SJCRH30 (cell line): ENCODE data around the gene LRWD1. TPM values are rescaled to one million over a fixed set of nuclear protein-coding genes. Genes with fewer than 3 reads are reported as not detected.
"Not testable (repeated sequence)": the region's sequence is repeated elsewhere in the genome, so short reads cannot be mapped to it uniquely, and the experiment has no call there.

Experiments
- DNase-seq, 2 experiments: peaks; one replicate each; pipeline ENCODE4 v3.0.0-alpha.2; 2015 to 2020
- H3K27ac ChIP-seq: fragments of 250-450 bp; sonication (Bioruptor Pico); 2 replicates; pipeline ENCODE4 v1.5.1; 2020; ENCODE audit warnings: mild to moderate bottlenecking, moderate library complexity
- H3K27me3 ChIP-seq: fragments of 250-450 bp; sonication (Bioruptor Pico); 2 replicates; pipeline ENCODE4 v1.5.1; 2020; ENCODE audit warnings: mild to moderate bottlenecking, moderate library complexity
- H3K36me3 ChIP-seq: fragments of 250-450 bp; sonication (Bioruptor Pico); 2 replicates; pipeline ENCODE4 v1.5.1; 2020; ENCODE audit warnings: mild to moderate bottlenecking, moderate library complexity
- H3K4me1 ChIP-seq: fragments of 250-450 bp; sonication (Bioruptor Pico); 2 replicates; pipeline ENCODE4 v1.5.1; 2020; ENCODE audit warnings: mild to moderate bottlenecking, moderate library complexity
- H3K4me3 ChIP-seq: fragments of 250-450 bp; sonication (Bioruptor Pico); 2 replicates; pipeline ENCODE4 v1.5.1; 2020; ENCODE audit warnings: mild to moderate bottlenecking, moderate library complexity
- H3K9me3 ChIP-seq: fragments of 250-450 bp; sonication (Bioruptor Pico); replicated peaks from 2 replicates; pipeline ENCODE4 v1.5.1; 2020; ENCODE audit warnings: mild to moderate bottlenecking, moderate library complexity
- total RNA-seq: library from RNA; depleted of rRNA; stranded (reverse); fragments of >200 nt; shearing (Covaris generic); gene quantifications from 2 replicates; pipeline ENCODE4 v1.2.3, GENCODE V29; 2014

Gene LRWD1
- total RNA-seq, 1 experiment from 2014 or later = 26.1 TPM

- no peaks in the 10 kb centered on the region for H3K9me3 ChIP-seq
- H3K36me3 ChIP-seq = peaks cover 11% of the 10 kb centered on the region
- no peaks in the 10 kb centered on the region for H3K27me3 ChIP-seq
- peaks cover 3% of the 10 kb centered on the region; the same call in 1 of the 2 replicates for H3K4me1 ChIP-seq
- no peak for DNase-seq
- H3K4me3 ChIP-seq = no peak overlapping the region
- H3K27ac ChIP-seq = no peak overlapping the region
These were observed 12.3 kb upstream of the LRWD1 start for GRCh38 chr7:102452451-102452850.

GRCh38 chr7:102453319-102453718 lies 11.5 kb upstream of the LRWD1 start:
- Histone ChIP-seq H3K4me3 (no peak overlapping the region), H3K4me1 (peaks cover 3% of the 10 kb centered on the region; the same call in 1 of the 2 replicates), H3K9me3 (no peaks in the 10 kb centered on the region), H3K36me3 (peaks cover 17% of the 10 kb centered on the region), H3K27ac (no peak overlapping the region), H3K27me3 (no peaks in the 10 kb centered on the region)
- no peak for DNase-seq

GRCh38 chr7:102454468-102454867 lies 10.3 kb upstream of the LRWD1 start:
- no peaks in the 10 kb centered on the region for H3K27me3 ChIP-seq
- H3K4me1 ChIP-seq = peaks cover 3% of the 10 kb centered on the region; the same call in 1 of the 2 replicates
- no peaks in the 10 kb centered on the region for H3K9me3 ChIP-seq
- no peak overlapping the region for H3K4me3 ChIP-seq
- no peak overlapping the region for H3K27ac ChIP-seq
- no peak for DNase-seq
- H3K36me3 ChIP-seq = peaks cover 17% of the 10 kb centered on the region

GRCh38 chr7:102454932-102455331 lies 9.9 kb upstream of the LRWD1 start:
- H3K4me1 ChIP-seq, H3K4me3 ChIP-seq, H3K9me3 ChIP-seq, H3K27me3 ChIP-seq, H3K27ac ChIP-seq, DNase-seq: not testable (repeated sequence)
- H3K36me3 ChIP-seq = peaks cover 17% of the 10 kb centered on the region

GRCh38 chr7:102455596-102455995 lies 9.2 kb upstream of the LRWD1 start:
- Histone ChIP-seq H3K27ac (no peak overlapping the region), H3K9me3 (no peaks in the 10 kb centered on the region), H3K4me1 (peaks cover 3% of the 10 kb centered on the region; the same call in 1 of the 2 replicates), H3K36me3 (peaks cover 17% of the 10 kb centered on the region), H3K27me3 (no peaks in the 10 kb centered on the region), H3K4me3 (no peak overlapping the region)
- no peak for DNase-seq

GRCh38 chr7:102456327-102456726 lies 8.5 kb upstream of the LRWD1 start:
- H3K27me3 ChIP-seq = no peaks in the 10 kb centered on the region
- H3K4me3 ChIP-seq = no peak overlapping the region
- no peaks in the 10 kb centered on the region for H3K9me3 ChIP-seq
- H3K36me3 ChIP-seq = peaks cover 17% of the 10 kb centered on the region
- DNase-seq = no peak
- peaks cover under 1% of the 10 kb centered on the region; the same call in 1 of the 2 replicates for H3K4me1 ChIP-seq
- no peak overlapping the region for H3K27ac ChIP-seq

GRCh38 chr7:102457352-102457924 lies 7.3 kb upstream of the LRWD1 start:
- Histone ChIP-seq H3K4me1 (no peaks in the 10 kb centered on the region), H3K27ac (no peak overlapping the region), H3K27me3 (no peaks in the 10 kb centered on the region), H3K9me3 (no peaks in the 10 kb centered on the region), H3K4me3 (no peak overlapping the region), H3K36me3 (peaks cover 17% of the 10 kb centered on the region)
- DNase-seq = no peak

GRCh38 chr7:102459221-102459844 lies 5.5 kb upstream of the LRWD1 start:
- no peaks in the 10 kb centered on the region for H3K4me1 ChIP-seq
- H3K27me3 ChIP-seq = no peaks in the 10 kb centered on the region
- no peak overlapping the region for H3K4me3 ChIP-seq
- peaks cover 17% of the 10 kb centered on the region for H3K36me3 ChIP-seq
- no peak for DNase-seq
- no peak overlapping the region for H3K27ac ChIP-seq
- no peaks in the 10 kb centered on the region for H3K9me3 ChIP-seq

- no peaks in the 10 kb centered on the region for H3K9me3 ChIP-seq
- no peak overlapping the region for H3K4me3 ChIP-seq
These were observed 4.3 kb upstream of the LRWD1 start for GRCh38 chr7:102460467-102460866.

GRCh38 chr7:102463841-102464576 lies 775 bp upstream of the LRWD1 start:
- H3K27ac ChIP-seq = peak overlapping the region; percentile 46
- no peak for DNase-seq
- no peaks in the 10 kb centered on the region for H3K27me3 ChIP-seq

More at GRCh38 chr7:102460467-102460866, 4.3 kb upstream of the LRWD1 start:
- peaks cover 17% of the 10 kb centered on the region for H3K36me3 ChIP-seq
- DNase-seq = no peak
- H3K27me3 ChIP-seq = no peaks in the 10 kb centered on the region
- H3K27ac ChIP-seq = no peak overlapping the region
- H3K4me1 ChIP-seq = no peaks in the 10 kb centered on the region

GRCh38 chr7:102466097-102466496 lies 1.3 kb downstream of the LRWD1 start:
- H3K4me3 ChIP-seq = no peak overlapping the region; the same call in 1 of the 2 replicates
- H3K9me3 ChIP-seq = no peaks in the 10 kb centered on the region
- no peak overlapping the region for H3K27ac ChIP-seq
- H3K27me3 ChIP-seq = no peaks in the 10 kb centered on the region
- H3K4me1 ChIP-seq = peaks cover 3% of the 10 kb centered on the region; the same call in 1 of the 2 replicates
- DNase-seq = no peak
- H3K36me3 ChIP-seq = peaks cover 6% of the 10 kb centered on the region

More at GRCh38 chr7:102463841-102464576, 775 bp upstream of the LRWD1 start:
- Histone ChIP-seq H3K4me1 (peaks cover 3% of the 10 kb centered on the region; the same call in 1 of the 2 replicates), H3K9me3 (no peaks in the 10 kb centered on the region), H3K4me3 (peak overlapping the region; percentile 93), H3K36me3 (no peaks in the 10 kb centered on the region)

- Histone ChIP-seq H3K27ac (no peak overlapping the region), H3K27me3 (no peaks in the 10 kb centered on the region), H3K9me3 (no peaks in the 10 kb centered on the region), H3K4me1 (peaks cover 5% of the 10 kb centered on the region; the same call in 1 of the 2 replicates), H3K4me3 (no peak overlapping the region), H3K36me3 (peaks cover 16% of the 10 kb centered on the region)
- DNase-seq = no peak
These were observed 3.0 kb downstream of the LRWD1 start for GRCh38 chr7:102467581-102468477.

- no peak for DNase-seq
- no peaks in the 10 kb centered on the region for H3K9me3 ChIP-seq
- peaks cover 25% of the 10 kb centered on the region for H3K36me3 ChIP-seq
These were observed 3.9 kb downstream of the LRWD1 start for GRCh38 chr7:102468478-102469350.

More at GRCh38 chr7:102468478-102469350, 3.9 kb downstream of the LRWD1 start:
- no peak overlapping the region for H3K27ac ChIP-seq
- peaks cover 14% of the 10 kb centered on the region for H3K4me1 ChIP-seq
- no peaks in the 10 kb centered on the region for H3K27me3 ChIP-seq
- H3K4me3 ChIP-seq = no peak overlapping the region
